ENCODE data around the gene GTF2H2C.
"Not testable (repeated sequence)": the region's sequence is repeated elsewhere in the genome, so short reads cannot be mapped to it uniquely, and the experiment has no call there.

The GTF2H2C gene

DNA sequence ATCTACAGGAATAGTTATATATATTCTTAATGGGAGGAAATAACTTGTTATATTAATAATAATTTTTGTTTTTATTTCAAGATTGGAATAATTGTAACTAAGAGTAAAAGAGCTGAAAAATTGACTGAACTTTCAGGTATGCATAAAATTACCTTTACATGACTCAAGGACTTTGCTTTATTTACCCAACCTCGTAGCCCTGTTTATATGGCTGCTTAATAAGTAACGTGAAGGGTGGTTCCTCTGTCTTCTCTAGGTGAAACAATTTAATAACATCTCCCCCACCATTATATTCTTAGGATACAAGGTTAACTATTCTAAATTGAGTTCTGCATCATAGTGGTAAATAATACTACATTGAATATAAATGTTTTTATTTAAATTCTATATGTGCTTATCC lies 8.1 kb downstream of the GTF2H2C start:
- DNase-seq = not testable (repeated sequence)

DNA sequence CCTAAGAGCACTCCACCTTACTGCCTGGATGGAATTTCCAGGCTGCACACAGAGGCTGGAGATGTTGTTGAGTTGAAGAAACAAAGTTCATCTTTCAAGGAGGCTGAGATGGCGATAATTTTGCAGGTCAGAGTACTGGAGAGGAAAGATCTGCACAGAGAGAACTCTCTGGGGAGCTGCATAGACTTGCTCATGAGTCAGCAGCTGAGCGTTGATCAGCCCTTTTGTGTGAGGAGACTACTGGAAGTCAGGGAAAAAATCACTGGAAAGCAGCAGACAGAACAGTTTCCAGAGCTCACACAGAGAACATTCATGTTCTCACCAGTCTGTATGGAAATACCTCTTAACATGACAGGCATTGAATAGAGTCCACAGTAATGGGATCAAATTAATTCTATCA lies 23.4 kb downstream of the GTF2H2C start:
- not testable (repeated sequence) for DNase-seq

DNA sequence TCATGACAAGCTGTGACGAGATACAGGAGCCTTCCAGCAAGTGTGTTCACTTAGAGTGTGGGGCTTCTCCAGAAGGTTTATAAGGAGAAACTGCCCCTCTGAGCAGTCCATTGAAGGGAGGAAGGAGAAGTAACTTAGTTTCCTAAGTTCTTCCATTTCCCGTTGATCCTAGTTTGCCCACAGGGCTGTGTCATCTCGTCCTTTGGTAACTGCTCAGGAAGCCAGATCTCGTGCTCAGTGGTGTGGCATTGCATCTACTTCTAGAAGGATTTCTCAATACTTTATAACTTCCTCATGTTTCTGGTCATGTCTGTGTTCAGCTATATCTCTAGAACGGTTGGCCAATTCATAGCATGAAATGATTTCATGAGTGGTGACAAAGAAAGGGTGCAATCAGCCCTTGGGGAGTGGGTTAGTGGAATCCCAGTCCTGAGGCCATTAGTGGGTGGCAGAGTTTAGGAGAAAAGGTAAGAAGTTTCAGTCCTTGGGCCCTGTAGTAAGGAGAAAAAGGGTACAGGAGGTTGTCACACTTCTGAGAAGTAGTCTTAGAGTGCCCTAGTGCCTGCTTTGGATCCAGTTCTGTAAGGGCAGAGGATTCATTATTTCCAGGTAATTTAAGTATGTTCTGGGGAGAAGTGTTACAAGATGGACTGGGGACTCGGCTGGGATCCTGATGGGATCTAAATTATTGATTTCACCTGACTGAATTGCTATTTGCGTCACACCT lies 36.3 kb downstream of the GTF2H2C start:
- DNase-seq = not testable (repeated sequence)

DNA sequence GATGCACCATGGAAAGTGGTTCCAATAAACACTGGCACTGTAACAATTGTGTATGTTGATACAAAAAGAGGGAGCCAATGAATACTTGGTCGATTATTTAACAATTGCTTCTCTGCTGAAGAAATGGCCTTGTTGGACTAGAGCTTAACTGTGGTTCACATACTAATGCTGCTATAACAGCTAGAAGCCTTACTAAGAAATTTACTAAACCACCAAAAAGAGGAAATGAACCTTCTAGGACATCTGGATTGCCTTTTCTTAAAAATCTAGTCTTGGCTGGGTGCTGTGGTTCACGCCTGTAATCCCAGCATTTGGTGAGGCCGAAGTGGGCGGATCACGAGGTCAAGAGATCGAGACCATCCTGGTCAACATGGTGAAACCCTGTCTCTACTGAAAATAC lies 42.0 kb downstream of the GTF2H2C start:
- not testable (repeated sequence) for DNase-seq

DNA sequence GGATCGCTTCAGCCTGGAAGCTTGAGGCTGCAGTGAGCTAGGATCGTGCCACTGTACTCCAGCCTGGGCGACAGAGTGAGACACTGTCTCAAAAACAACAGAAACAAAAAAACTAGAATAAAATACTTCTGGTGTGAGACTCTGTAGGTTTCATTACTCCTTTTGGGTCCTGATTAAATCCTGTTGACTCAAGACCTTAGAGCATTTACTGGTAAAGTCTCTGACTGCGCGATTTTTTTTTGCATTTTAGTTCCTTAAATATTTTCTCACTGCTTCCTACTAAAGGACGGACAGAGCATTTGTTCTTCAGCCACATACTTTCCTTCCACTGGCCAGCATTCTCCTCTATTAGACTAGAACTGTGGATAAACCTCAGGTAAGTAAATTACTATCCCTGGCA lies 46.8 kb downstream of the GTF2H2C start:
- DNase-seq = not testable (repeated sequence)

DNA sequence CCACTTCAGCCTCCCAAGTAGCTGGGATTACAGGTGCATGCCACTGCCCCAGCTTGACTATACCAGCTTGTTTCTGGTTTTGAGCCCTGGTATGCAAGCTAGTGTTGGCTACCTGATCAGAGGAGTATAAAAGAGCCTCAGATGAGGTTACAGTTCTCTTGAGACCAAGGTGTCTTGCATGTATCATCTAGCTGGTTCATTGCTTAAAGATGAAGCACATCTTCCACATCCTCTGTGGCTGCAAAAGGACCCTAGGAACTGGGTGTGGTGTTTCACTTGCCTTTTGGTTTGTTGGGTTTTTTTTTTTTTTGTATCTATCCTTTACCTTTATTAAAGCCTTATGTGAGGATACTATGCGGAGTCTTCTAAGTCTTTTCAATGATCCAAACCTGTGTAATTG lies 47.8 kb downstream of the GTF2H2C start:
- not testable (repeated sequence) for DNase-seq

DNA sequence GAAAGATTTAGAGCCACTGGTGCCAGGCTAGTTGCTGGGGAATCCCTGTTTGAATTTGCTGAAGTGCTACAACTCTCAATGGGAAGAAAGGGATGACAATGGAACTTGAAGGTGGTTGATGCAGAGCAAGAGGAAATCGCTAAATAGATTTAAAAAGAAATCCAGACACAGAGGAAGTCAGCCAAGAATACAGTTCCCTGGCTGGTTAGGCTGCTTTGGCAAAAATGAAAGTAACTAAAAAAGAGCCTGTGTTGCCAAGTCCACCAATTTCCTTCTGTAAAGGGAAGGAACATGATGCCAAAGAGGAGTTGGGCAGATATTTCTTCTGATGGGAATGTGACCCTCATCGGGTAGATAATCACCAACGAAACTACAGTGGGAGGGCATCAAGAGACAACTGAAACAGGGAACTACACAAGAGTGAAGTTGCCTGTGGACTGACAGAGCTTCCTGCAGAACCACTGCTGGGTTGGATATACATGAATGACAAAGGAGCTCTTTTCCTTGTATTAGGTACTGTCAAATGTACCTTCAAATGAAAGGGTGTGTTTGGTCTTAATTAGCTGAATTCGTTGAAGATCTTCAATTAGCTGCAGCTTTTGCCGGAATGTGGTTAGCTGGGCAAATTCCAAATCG lies 49.0 kb downstream of the GTF2H2C start:
- not testable (repeated sequence) for DNase-seq

DNA sequence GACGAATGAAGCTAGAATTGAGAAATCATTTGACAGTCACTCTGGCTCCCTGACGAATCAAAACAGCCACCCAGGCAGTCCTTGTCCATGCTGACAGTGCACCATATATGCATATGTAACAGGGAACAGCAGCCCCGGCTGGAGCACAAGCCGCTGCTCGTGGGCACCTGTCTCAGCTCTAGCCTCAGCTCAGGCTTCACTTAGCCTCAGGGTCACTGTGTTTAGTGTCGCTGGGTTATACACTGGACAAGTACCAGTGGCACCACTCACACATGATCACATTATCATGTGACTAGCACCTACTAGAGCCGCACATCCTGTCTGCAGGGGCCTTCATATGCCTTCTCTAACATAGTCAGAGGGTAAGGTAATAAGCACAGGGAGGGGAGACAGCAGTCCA lies 54.9 kb downstream of the GTF2H2C start:
- not testable (repeated sequence) for DNase-seq

DNA sequence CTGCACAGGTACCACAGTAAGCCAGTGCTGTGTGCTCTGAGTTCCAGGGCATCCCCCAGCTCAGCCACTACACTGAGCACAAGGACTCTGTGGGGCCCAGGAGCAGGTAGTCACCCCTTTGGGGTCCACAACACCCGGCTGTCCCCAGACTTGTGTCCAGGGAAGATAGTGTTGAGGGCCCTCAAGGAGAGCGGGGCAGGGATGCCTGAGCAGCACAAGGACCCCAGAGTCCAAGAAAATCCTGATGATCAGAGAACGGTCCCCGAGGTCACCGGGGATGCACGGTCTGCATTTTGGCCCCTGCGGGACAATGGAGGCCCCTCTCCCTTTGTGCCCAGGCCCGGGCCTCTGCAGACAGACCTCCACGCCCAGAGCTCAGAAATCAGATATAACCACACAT lies 71.9 kb downstream of the GTF2H2C start:
- not testable (repeated sequence) for DNase-seq
